Neural cell (in vitro differentiated cells): Measurements from ENCODE around the gene PEX11A. TPM values are rescaled to one million over a fixed set of nuclear protein-coding genes. Genes with fewer than 3 reads are reported as not detected.

Experiments used
- H2AFZ ChIP-seq: fragments of 200-600, 300-800 bp; sonication (generic), shearing (Covaris generic); 2 replicates; pipeline ENCODE4 v1.6.0; 2014; ENCODE audit warnings: low read depth, mild to moderate bottlenecking, antibody characterized with exemption, low read length, moderate library complexity
- H3F3A ChIP-seq: fragments of 200-600 bp; shearing (Covaris generic); 2 replicates; pipeline ENCODE4 v1.6.1; 2016; ENCODE audit warnings: mild to moderate bottlenecking, moderate library complexity, mixed read lengths, antibody characterized with exemption, low read length; ENCODE audit not compliant: insufficient read depth, poor library complexity, severe bottlenecking
- H3K27ac ChIP-seq: fragments of 200-600, 300-800 bp; sonication (generic), shearing (Covaris generic); 2 replicates; pipeline ENCODE4 v1.5.1; 2014; ENCODE audit warnings: mild to moderate bottlenecking, low read length, moderate library complexity
- H3K27me3 ChIP-seq: fragments of 300-800, 200-600 bp; sonication (generic), shearing (Covaris generic); 2 replicates; pipeline ENCODE4 v1.6.0; 2014; ENCODE audit warnings: mild to moderate bottlenecking, low read depth, low read length, moderate library complexity; ENCODE audit not compliant: insufficient read depth
- H3K36me3 ChIP-seq: fragments of 300-800, 200-600 bp; sonication (generic), shearing (Covaris generic); 2 replicates; pipeline ENCODE4 v1.5.1; 2014; ENCODE audit warnings: mild to moderate bottlenecking, antibody characterized with exemption, low read length, moderate library complexity; ENCODE audit not compliant: insufficient read depth
- H3K4me2 ChIP-seq: fragments of 300-800, 200-600 bp; sonication (generic), shearing (Covaris generic); 2 replicates; pipeline ENCODE4 v1.6.0; 2014; ENCODE audit warnings: mild to moderate bottlenecking, low read length
- H3K4me3 ChIP-seq: fragments of 300-800, 200-600 bp; sonication (generic), shearing (Covaris generic); 2 replicates; pipeline ENCODE4 v1.5.1; 2014; ENCODE audit warnings: mild to moderate bottlenecking, low read length, moderate library complexity
- H3K79me2 ChIP-seq: fragments of 200-600 bp; shearing (Covaris generic); replicated peaks from 2 replicates; pipeline ENCODE4 v1.6.0; 2014; ENCODE audit warnings: mild to moderate bottlenecking, low read length, moderate library complexity; ENCODE audit not compliant: insufficient read depth
- H3K9ac ChIP-seq: fragments of 300-800, 200-600 bp; sonication (generic), shearing (Covaris generic); 2 replicates; pipeline ENCODE4 v1.6.1; 2016; ENCODE audit warnings: mild to moderate bottlenecking, low read length, mixed read lengths
- H3K9me2 ChIP-seq: fragments of 200-600 bp; shearing (Covaris generic); 2 replicates; pipeline ENCODE4 v1.6.1; 2016; ENCODE audit warnings: mild to moderate bottlenecking, low read length, mixed read lengths; ENCODE audit not compliant: insufficient read depth
- H3K9me3 ChIP-seq: fragments of 200-600, 300-800 bp; sonication (generic), shearing (Covaris generic); 2 replicates; pipeline ENCODE4 v1.6.1; 2016; ENCODE audit warnings: mild to moderate bottlenecking, mixed run types, low read length, moderate library complexity, mixed read lengths
- H4K20me1 ChIP-seq: fragments of 200-600 bp; shearing (Covaris generic); 2 replicates; pipeline ENCODE4 v1.6.1; 2016; ENCODE audit warnings: mild to moderate bottlenecking, mixed run types; ENCODE audit not compliant: insufficient read depth
- CTCF ChIP-seq: fragments of 450-650 bp; IDR thresholded peaks from 2 replicates; pipeline ENCODE4 v1.5.1; 2014; ENCODE audit warnings: antibody characterized with exemption, mild to moderate bottlenecking, moderate library complexity; ENCODE audit not compliant: poor library complexity, severe bottlenecking
- EP300 ChIP-seq: fragments of 450-650 bp; conservative IDR thresholded peaks from 2 replicates; pipeline ENCODE4 v1.6.1; 2014; ENCODE audit warnings: antibody characterized with exemption, mild to moderate bottlenecking, moderate library complexity; ENCODE audit not compliant: poor library complexity, severe bottlenecking
- EZH2 ChIP-seq: fragments of 200-600, 300-800 bp; shearing (Covaris generic), sonication (generic); IDR thresholded peaks from 2 replicates; pipeline ENCODE4 v1.6.1; 2014; ENCODE audit warnings: antibody characterized with exemption, low read length, borderline replicate concordance, mild to moderate bottlenecking; ENCODE audit not compliant: insufficient read depth, poor library complexity, severe bottlenecking
- MXI1 ChIP-seq: fragments of 450-650 bp; conservative IDR thresholded peaks from 2 replicates; pipeline ENCODE4 v1.6.1; 2014; ENCODE audit warnings: antibody characterized with exemption, mild to moderate bottlenecking; ENCODE audit not compliant: poor library complexity, severe bottlenecking
- POLR2AphosphoS5 ChIP-seq: IDR thresholded peaks from 2 replicates; pipeline ENCODE4 v1.6.1; 2012
- RAD21 ChIP-seq: fragments of 450-650 bp; conservative IDR thresholded peaks from 2 replicates; pipeline ENCODE4 v1.6.1; 2014; ENCODE audit warnings: antibody characterized with exemption, mild to moderate bottlenecking, moderate library complexity
- REST ChIP-seq: IDR thresholded peaks from 2 replicates; pipeline ENCODE4 v1.6.1; 2012; ENCODE audit warnings: borderline replicate concordance
- SMC3 ChIP-seq: fragments of 450-650 bp; conservative IDR thresholded peaks from 2 replicates; pipeline ENCODE4 v1.6.1; 2014; ENCODE audit warnings: antibody characterized with exemption, mild to moderate bottlenecking, moderate library complexity; ENCODE audit not compliant: poor library complexity
- TAF1 ChIP-seq: IDR thresholded peaks from 2 replicates; pipeline ENCODE4 v1.6.1; 2012; ENCODE audit warnings: low read depth
- polyA plus RNA-seq: library from polyadenylated mRNA; depleted of rRNA; stranded (reverse); fragments of >200 nt; gene quantifications from 2 replicates; pipeline ENCODE4 v1.2.3, GENCODE V29; 2014

PEX11A gene
- polyA plus RNA-seq, 1 donor from 2014 or later: 13.6 TPM

- Histone ChIP-seq H3F3A (no peaks in the 10 kb centered on the region), H3K36me3 (no peaks in the 10 kb centered on the region), H3K4me3 (no peak overlapping the region), H2AFZ (no peak overlapping the region), H3K4me2 (no peak overlapping the region), H4K20me1 (no peaks in the 10 kb centered on the region), H3K27ac (no peak overlapping the region), H3K9me2 (no peaks in the 10 kb centered on the region), H3K9ac (no peak overlapping the region), H3K9me3 (no peaks in the 10 kb centered on the region), H3K79me2 (no peaks in the 10 kb centered on the region), H3K27me3 (no peaks in the 10 kb centered on the region)
- TF ChIP-seq SMC3: no peak
- TF ChIP-seq TAF1: no peak
- no peak for TF ChIP-seq REST
- no peak for TF ChIP-seq POLR2AphosphoS5
- no peak for TF ChIP-seq CTCF
- no peak for TF ChIP-seq MXI1
- no peak for TF ChIP-seq EZH2
- no peak for TF ChIP-seq RAD21
- TF ChIP-seq EP300: no peak
These were observed 50.3 kb downstream of the PEX11A start for GRCh38 chr15:89640245-89640644.

GRCh38 chr15:89633585-89633984, 57.0 kb downstream of the PEX11A start:
- Histone ChIP-seq H3K9me3 (no peaks in the 10 kb centered on the region), H4K20me1 (no peaks in the 10 kb centered on the region), H3F3A (no peaks in the 10 kb centered on the region), H3K27me3 (no peaks in the 10 kb centered on the region), H2AFZ (no peak overlapping the region), H3K4me3 (no peak overlapping the region), H3K9ac (no peak overlapping the region), H3K36me3 (peaks cover 8% of the 10 kb centered on the region), H3K27ac (no peak overlapping the region), H3K4me2 (no peak overlapping the region), H3K79me2 (no peaks in the 10 kb centered on the region), H3K9me2 (no peaks in the 10 kb centered on the region)
- TF ChIP-seq EZH2 (no peak), POLR2AphosphoS5 (no peak), EP300 (no peak), RAD21 (no peak), SMC3 (no peak), MXI1 (no peak), TAF1 (no peak), REST (no peak), CTCF (no peak)
